ENCODE measurements around the gene NPAS3.

Gene NPAS3

GRCh38 chr14:33191855-33192254 is 253.2 kb downstream of the NPAS3 start:
- DNase-seq, result no peak

DNA sequence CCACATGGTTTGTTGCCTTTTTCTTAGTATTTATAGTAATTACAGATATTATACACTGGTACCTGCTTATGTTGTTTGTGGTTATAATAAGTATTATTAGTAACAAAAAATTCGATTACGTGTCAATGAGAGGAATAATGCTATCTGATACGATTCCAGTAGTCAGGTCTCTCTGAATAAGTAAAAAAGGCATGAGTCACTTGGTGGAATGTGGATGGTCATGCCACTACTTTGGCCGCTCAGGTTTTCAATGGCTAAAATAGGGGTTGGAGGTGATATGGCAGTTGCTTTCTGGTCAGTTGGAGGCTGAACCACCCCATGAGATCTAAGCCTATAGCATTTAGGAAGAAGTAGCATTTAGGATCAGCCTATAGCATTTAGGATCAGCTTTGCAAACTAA is 255.9 kb downstream of the NPAS3 start:
- no peak for DNase-seq

- no peak for DNase-seq
These were observed 260.0 kb downstream of the NPAS3 start for GRCh38 chr14:33198684-33199083.

DNA sequence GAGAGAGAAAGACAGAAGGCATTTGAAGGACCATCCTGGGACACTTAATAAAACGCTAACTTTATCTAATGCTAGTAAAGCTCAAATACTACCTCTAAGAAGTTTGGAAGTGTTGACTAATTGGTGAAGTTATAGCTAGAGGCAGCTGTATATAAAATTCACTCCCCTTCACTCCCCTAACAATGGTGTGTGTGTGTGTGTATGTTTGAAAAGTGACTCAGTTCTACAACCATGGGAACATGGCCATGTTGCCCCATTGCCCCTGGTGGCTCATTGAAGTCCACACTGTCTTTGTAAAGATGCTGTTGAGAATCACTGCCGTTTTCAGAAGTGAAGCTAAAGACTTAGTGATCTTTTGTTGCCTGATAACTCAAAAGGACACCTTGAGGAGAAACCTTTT is 262.4 kb downstream of the NPAS3 start:
- DNase-seq, result no peak

GRCh38 chr14:33206981-33207380 is 268.3 kb downstream of the NPAS3 start:
- DNase-seq, result no peak

- no peak for DNase-seq
These were observed 268.9 kb downstream of the NPAS3 start for GRCh38 chr14:33207467-33208017.

- no peak for DNase-seq
These were observed 271.6 kb downstream of the NPAS3 start for GRCh38 chr14:33210311-33210710.

GRCh38 chr14:33218026-33218425 is 279.3 kb downstream of the NPAS3 start:
- no peak for DNase-seq

GRCh38 chr14:33219957-33220356 is 281.3 kb downstream of the NPAS3 start:
- no peak for DNase-seq

- DNase-seq, result no peak
These were observed 290.7 kb downstream of the NPAS3 start for GRCh38 chr14:33229269-33229929.

GRCh38 chr14:33230021-33230420 is 291.3 kb downstream of the NPAS3 start:
- no peak for DNase-seq

GRCh38 chr14:33232031-33232430 is 293.4 kb downstream of the NPAS3 start:
- DNase-seq, result no peak

- no peak for DNase-seq
These were observed 298.5 kb downstream of the NPAS3 start for GRCh38 chr14:33237115-33237740.

- no peak for DNase-seq
These were observed 300.8 kb downstream of the NPAS3 start for GRCh38 chr14:33239465-33239864.

DNA sequence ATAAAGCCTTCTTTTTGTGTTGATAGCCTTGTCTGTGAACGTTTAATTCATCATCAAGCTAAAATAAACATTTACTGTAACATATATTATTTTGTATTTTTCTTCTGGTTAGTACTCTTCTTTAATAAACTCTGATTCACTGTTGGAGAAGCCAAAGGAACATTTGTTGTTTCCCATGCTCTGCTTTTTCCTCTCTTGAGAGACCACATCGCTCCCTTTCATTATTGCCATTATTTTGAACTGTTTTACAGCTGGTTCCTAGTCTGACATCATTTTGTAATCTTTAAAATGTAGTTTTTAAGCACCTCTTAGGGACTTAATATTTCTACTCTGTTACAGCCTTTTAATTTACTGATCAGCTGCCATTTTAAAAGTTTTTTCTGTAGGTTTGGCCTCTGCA is 301.8 kb downstream of the NPAS3 start:
- DNase-seq, result no peak

DNA sequence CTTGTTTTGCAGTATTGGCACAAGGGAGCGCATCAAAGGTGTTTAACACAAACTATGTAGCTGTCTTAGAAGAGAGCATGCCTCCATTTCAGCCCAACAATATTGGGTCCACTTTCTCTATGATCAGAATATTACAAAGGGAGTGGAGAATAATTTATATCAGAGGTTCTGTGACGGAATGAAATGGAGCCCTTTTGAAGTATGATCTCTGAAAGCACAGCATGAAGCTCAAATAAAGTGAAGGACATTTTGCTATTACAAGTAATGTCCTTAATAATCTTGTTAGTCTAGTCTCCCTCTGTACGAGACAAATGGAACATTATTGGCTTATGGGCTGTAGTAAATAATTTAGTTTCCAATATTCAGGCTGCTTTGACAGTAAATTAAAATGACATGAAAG is 302.7 kb downstream of the NPAS3 start:
- DNase-seq, result no peak

- DNase-seq, result no peak
These were observed 310.6 kb downstream of the NPAS3 start for GRCh38 chr14:33249233-33249820.

- no peak for DNase-seq
These were observed 312.3 kb downstream of the NPAS3 start for GRCh38 chr14:33250963-33251362.

DNA sequence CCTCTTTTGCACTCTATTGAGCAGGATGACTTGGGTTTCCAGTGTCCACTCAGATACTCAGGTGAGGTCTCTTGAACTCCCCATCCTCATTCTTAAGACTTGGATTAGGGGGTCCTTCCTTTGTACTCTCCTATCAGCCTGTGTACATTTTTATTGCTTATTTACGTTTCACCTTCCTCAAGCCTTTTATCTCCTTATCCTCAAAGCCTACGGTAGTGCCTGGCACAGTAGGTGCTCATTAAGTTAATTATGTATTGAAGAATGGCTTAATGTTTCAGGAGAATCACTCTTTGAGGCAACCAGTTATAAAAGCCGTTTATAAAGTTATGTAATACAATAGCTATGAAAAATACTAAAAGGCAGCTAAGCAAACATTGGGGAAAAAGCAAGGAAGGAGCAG is 315.7 kb downstream of the NPAS3 start:
- no peak for DNase-seq

DNA sequence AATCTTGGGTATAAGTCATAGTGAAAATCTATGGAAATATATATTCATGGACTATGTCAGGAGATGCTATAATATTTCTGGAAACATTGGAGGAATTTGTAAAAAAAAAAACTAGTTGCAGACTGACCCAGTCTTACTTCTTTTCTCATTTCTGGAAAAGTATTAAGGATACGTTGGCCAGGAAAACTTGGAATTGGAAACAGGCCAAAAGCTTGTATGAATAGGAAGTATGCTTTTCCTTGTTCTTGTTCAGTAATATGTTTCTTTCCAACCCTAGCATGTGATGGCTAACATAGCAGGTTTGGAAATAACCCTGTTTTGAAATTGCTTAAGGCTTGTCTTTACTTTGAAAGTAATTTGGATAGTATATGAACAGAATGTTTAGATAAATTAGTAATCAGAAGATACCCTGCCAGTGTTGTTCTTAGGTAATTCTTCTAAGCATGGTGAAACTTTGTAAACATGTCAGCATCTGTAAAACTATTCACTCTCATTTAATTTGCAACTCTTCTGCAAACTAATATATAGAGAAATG is 316.2 kb downstream of the NPAS3 start:
- no peak for DNase-seq

DNA sequence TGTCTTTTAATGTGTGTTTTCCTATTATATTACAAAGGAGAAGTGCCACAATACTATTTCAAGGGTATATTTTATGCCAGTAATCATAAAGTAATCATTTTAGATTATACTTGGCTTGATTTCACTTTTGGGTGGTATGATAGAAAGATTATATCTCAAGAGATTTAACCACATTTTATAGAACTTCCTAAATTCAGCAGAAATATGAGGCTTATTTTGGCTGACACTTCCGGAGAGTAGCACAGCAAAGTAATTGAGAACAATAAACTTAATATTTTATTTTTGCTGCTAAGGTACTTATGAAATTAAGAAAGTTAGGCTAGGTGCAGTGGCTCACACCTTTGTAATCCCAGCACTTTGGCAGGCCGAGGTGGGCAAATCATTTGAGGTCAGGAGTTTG is 319.1 kb downstream of the NPAS3 start:
- DNase-seq, result no peak

- no peak for DNase-seq
These were observed 321.1 kb downstream of the NPAS3 start for GRCh38 chr14:33259764-33260163.

DNA sequence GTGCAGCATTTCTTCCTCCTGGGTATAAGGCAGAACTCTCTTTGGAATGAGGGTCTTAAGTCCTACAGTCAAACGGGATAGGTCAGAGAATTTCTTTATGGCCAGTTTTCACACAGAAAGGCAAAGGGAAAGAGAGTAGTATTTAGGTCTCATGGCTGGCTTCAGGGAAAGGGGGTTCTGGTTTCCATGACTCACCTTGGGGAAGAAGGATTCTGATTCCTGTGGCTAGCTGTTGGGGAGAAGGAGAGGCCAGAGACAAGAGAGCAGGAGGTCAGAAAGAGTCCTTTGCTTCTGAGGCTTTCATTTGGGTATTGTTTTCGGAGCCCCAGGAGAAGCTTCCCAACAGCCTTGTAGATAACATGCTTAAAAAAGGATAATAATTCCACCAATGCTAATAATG is 332.5 kb downstream of the NPAS3 start:
- DNase-seq, result no peak

- DNase-seq, result no peak
These were observed 333.2 kb downstream of the NPAS3 start for GRCh38 chr14:33271891-33272290.

Measured in activated CD4-positive, alpha-beta T cell treated with anti-CD3 and anti-CD28 coated beads for 48 hours (primary cell).